CD4-positive, alpha-beta T cell treated with Interleukin-12 subunit alpha and Interleukin-12 subunit beta, for 1 hour (primary cell): ENCODE results near the gene CAMK1D.
"Not testable (repeated sequence)": the region's sequence is repeated elsewhere in the genome, so short reads cannot be mapped to it uniquely, and the experiment has no call there.

Experiments used
- DNase-seq: peaks from one replicate; pipeline ENCODE4 v3.0.0-alpha.2; 2020

The CAMK1D gene

DNA sequence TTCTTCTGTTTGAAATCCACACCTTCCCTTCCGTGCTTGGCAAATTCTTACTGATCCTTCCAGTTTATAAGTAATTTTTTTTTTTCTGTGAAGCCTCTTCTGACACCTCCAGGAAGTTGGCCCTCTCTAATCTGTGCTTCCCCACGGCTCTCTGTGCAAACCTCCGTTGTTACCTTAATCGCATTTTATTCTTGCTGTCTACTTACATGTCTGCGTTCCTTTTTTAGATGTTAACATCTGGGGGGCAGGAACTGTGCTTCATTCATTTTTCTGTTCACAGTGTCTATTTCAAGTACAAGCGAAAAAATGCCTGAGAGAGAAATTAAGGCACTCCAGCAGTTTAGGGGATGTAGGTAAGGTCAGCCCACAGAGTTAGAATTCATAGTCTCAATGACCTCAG is 8.4 kb upstream of the CAMK1D start:
- DNase-seq = no peak

DNA sequence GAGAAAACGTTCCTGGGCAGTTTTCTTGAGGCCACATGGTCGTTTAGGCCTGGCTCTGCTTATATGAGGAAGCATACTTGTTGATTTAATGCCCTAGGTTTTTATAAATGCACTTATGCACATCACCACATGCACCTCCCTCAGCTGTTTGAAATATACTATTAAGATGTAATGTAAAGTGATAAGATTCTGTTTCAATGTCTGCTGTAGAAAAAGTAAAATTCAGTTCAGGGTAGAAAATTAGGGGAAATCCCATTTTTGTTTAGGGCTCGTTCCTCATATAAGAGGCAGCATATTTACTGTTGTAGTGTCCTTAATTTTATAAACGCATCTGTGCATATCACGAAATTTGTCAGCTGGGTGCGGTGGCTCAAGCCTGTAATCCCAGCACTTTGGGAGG is 7.8 kb upstream of the CAMK1D start:
- DNase-seq = no peak

DNA sequence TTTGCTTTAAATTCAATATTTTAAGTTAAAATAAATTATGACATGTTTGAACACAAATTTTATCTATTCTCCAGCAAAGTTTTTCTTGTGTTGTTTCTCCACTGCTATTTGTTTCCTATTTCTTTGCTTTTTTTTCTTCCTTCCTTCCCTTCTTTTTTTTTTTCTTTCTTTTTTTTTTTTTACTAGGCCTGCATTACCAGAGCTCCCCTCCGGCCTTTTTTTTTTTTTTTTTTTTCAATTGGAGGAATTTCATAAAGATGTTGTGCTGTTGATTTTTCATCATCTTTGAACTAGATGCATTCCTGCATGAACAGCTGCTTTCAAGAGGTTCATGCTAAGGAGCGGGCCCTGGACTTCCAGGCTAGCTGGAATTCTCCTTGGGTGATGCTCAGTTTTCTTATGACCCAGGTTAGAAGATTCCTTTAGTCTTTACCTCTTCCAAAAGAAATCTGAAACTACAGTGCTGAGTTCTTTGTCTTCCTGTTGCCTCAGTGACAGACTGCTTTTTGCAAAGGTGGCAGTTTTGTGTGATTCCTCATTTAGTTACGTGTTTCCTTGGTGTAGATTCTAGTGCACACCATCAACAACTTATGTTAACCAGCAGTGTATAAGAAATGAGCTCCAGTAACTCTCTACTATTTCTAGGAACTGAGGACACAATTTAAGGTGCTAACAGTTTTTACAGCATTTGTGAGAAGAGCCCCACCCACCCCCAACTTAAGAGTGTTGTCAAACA is 4.8 kb upstream of the CAMK1D start:
- no peak for DNase-seq

DNA sequence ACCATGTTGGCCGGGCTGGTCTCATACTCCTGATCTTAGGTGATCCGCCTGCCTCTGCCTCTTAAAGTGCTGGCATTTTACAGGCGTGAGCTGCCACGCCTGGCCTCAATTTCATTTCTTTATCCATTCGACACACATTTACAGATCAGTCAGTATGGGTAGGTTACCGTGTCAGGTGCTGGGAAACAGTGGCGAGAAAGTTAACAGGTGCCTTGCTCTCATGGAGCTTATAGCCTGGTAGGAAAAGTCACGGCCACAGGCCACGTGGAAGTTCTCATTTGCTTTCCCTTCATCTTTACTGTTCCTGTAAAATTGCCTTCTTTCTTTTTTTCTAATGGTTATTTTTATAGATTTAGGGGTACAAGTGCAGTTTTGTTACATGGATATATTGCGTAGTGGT is 2.6 kb upstream of the CAMK1D start:
- no peak for DNase-seq

DNA sequence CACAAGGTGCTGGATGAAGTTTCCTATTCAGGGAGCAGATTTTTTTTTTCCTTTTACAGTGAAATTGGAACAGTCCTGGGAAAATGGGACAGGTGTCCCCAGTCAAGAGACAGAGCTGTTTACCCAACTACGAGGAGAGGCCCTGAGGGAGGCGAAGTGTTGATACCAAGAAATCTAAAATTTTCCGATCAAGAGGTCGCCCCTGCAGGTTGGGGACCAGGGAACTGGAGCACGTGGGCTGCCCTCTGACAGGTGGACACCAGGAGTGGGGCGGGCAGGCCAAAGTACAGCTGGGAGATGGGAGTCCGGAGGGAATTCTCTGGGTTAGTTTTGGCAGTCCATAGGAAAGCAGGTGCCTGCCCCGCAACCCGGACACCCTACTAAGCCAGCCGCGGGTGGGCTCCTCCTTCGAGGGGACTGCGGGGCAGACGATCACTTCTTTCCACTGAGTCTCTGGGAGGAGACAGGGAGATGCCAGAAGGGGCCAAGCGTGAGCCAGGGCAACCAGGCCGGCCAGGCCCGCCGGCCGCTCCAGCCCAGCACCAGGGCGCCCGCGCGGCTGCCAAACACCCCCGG is 965 bp upstream of the CAMK1D start:
- DNase-seq = no peak

DNA sequence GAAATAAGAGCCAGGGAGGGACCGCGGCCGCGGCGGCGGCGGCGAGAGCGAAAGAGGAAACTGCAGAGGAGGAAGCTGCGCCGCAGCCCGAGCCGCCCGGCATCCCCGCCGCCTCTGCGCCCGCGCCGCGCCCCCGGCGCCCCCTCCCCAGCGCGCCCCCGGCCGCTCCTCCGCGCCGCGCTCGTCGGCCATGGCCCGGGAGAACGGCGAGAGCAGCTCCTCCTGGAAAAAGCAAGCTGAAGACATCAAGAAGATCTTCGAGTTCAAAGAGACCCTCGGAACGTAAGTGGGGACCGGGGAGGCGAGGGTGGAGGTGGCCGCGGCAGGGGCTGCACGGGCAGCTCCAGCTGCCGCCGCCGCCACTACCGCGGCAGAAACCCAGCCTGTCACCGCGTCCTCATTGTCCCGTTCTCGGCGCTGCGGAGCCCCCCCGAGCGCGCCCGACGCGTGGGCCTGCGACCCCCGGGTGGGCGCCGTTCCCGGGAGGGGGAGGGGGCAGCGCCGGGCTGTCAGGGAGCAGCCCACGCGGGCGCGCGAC is 351 bp downstream of the CAMK1D start:
- DNase-seq = no peak

DNA sequence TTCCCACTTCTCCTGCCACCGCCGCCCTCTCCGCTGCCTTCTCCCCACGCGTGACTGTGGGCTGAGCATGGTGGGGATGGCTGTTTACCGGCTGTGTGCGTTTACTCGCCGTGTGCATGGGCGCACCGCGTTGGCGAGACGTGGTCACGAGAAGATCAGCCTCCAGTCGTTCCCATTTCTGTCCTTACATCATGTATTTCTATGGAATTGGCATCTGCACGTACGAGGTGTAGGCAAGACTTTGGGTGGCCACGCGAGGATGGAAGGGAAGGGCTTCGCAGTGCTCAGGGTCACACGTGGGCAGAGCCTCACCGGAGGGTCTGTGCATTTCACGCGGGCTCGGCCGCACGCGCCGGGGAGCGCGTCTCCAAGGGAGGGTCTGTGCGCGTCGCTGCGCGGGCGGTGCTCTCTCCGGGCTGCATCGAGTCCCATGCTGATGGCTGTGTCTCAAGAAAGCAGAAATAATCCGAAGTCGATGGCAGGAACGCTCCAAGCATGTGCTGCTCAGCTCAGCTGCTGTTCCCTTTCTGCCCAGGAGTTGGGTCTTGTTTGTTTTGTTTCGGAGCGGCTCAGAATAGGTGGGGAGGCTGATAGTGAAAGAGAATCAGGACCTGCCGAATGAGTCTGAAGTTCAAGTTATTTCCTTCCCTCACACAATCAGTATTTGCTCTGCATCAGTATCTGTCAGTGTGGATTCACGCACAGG is 973 bp downstream of the CAMK1D start:
- peak; percentile 61 for DNase-seq

DNA sequence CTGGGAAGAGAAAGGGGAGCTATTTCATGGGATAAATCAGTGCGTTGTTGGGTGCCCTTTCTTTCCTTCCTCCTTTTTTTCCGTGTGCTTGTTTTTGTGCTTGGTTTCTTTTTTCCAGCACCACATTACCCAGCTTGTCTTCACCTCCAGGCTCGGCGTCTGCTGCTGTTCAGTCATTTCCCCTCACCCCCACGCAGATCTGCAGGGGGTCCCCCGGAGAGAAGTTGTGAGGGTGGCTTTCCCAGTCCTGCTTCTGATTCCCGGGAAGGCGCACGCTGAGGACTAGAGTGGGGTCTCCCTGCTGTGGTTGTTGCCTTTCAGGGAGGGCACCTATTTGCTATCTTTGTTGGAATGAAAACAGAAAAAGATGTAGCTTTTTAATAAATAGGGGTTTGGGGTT is 1.6 kb downstream of the CAMK1D start:
- no peak for DNase-seq

DNA sequence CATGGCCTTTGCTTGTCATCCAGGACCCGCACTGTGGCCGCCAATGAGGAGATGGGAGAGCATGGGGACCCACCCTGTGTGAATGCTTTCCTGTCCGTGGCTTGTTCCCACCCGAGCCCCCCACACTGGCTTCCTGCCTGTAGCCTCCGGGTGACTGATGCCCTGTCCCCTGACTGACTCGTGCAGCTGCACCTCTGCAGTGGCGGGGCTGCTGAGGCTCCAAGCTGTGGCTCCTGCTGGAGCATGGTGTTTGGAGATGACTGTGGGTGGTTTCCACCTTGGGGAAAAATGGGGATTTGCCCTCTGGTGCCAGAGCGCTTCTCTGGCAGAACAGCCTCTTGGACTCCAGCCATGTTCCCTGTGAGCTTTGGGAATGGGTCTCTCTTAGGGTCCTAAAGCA is 2.1 kb downstream of the CAMK1D start:
- no peak for DNase-seq

DNA sequence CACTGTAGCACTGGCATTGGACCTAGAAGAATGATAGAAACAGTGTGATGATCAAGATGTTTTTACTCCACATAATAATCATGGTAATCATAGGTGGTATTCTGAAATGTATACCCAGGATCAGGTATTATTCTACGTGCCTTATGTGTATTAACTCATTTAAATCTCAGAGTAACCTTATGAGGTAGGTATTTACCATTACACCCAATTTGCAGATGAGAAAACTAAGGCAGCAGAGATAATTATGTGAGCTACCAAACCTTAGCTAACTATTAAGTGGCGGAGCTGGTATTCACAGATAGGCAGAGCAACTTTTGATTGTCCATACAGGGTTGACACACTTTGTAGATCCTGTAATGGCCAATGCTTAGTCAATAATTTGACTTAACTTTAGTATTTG is 2.5 kb downstream of the CAMK1D start:
- no peak for DNase-seq

DNA sequence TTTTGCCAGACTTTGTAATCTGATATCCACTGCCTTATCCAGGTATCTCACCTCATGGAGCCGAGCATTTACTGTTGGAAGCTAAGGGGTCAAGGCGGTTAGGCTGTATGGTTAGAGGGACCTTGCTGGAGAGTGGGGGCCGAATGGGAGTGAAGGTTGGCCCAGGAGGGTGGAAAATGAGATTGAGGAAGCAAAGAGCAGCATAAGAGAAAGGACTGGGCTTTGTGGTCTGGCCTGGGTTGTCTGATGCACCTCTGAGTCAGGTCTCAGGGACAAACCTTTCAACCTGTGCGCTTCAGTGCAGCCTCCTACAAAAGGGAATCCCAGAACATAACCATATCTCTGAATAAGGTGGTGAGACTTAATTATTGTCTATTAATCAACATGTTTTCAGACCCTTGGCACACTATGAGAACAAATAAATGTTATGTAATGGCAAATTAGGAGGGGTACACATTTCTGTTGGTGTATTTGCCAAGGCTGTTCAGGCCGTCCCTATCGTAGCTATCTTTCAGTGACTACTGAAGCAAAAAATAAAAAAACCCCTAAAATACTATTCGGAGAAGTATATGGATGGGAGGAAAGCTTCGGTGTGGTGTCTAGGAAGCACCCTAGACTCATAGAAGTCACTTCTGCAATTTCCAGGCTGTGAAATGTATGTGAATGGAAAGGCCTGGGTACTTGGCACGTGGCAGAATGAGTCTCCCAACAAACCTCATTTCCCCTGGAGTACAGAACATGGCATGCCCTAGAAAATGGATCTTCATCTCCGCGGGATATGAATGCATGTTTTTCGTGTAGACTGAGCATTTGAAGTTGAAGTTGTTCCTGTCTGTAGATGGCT is 4.3 kb downstream of the CAMK1D start:
- DNase-seq = no peak

DNA sequence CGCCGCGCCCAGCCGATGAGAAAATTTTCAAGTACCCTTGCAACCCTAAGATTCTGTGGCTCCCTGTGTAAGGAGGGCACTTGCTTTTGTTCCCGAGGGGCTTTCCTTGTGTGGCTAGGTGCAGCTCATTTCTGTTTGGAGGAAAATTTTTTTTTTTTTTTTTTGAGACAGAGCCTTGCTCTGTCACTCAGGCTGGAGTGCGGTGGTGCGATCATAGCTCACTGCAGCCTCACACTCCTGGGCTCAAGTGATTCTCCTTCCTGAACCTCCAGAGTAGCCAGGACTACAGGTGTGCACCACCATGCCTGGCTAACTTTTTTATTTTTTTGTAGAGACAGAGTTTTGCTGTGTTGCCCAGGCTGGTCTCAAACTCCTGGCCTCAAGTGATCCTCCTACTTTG is 5.3 kb downstream of the CAMK1D start:
- not testable (repeated sequence) for DNase-seq

DNA sequence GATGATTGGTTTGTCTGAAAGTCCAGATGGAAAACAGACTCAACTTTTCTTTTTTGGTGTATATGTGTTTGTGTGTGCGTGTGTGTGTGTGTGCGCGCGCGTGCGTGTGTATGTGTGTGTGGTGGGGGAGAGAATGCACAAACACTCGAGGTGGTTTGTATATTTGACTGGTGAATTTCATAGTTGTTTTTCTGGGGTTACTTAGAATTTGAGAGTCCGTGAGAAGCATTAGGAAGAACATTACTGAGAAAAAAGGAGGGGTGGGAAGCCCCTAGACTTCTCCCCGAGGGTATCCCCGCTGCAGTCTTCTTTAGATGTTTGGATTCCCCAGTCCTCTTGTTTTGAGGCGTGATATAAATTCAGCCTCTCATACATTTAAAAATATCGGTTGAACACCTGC is 6.0 kb downstream of the CAMK1D start:
- DNase-seq = no peak

DNA sequence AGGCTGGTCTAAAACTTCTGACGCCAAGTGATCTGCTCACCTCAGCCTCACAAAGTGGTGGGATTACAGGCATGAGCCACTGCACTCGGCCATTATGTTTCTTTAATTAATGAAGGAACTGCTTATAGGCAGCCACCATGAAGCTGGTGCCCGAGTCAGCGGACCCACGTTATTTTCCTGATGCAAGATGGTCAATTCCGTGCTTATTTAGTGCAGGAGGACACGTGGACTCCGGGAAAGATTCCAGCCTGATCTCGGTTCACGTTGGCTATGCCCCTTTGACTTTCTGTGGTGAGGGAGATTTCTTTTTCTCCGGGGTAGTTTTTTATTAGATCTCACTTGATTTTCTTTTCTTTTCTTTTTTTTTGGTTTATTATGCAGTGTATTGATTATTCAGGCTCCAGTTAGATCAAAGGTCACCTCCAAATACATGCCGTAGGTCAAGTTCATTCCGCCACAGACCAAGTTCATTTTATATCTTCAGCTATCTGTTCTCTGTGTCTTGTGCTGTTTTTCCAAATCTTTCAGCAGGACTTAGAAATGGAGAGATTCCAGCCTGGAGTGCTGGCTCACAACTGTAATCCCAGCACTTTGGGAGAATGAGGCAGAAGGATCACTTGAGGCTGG is 8.3 kb downstream of the CAMK1D start:
- no peak for DNase-seq

DNA sequence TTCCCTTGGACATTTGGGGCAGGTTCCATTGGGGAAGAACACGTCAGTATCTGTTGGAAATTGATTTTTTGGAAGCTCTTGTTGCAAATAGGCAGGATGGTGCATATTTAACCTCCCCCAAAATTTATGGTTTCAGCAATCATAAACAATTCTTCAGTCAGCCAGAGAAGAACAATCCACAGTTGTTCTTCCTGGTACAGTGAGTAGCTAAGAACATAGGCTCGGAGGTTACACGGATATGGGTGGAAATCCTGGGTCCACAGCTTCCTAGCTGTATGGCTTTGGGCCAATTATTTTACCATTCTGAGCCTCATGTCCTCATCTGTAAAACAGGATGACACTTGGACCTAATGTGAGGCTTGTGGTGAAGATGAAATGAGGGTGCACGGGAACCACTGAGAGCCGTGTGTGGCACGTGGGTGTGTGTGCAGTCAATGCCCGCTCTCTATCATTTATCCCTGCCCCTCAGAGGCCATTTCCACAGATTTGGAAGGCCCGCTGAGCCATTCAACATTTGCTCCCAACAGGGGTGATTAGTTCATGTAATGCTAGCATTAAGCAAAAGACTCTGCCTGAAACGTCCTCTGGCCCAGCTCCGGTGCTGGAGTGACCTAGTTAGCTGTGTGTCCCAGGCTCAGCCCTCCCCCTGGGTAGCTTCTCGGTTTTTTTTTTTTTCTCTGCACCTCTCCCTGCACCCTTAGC is 9.7 kb downstream of the CAMK1D start:
- DNase-seq = peak; percentile 18

DNA sequence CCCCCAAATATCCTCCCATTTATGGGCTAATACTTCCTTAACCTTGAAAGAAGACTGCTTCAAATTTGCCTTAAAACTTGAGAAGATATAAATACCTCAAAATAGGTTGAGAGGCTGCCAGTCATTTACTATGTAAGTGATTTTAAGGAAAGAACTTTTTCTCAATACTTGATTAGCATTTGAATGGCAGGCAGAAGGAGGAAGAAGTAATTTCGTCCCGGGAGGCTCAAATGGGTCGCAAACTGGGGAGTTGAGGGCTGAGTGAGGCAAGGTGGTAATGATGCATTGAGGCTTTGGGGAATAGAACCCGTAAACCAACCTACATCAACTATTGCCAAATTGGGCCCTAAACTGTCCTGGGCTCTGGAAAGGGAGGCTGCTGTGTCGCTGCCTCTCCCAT is 11.1 kb downstream of the CAMK1D start:
- no peak for DNase-seq

DNA sequence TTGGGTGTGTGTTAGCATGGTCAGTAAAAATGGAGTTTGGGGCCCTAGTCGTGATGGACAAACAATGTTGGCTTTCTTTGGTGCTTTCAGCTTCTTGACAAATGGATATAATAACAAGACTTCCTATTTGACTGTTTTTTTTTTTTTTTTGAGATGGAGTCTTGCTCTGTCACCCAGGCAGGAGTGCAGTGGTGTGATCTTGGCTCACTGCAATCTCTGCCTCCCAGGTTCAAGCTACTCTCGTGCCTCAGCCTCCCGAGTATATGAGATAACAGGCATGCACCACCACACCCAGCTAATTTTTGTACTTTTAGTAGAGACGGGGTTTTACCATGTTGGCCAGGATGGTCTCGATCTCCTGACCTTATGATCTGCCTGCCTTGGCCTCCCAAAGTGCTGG is 11.8 kb downstream of the CAMK1D start:
- not testable (repeated sequence) for DNase-seq

DNA sequence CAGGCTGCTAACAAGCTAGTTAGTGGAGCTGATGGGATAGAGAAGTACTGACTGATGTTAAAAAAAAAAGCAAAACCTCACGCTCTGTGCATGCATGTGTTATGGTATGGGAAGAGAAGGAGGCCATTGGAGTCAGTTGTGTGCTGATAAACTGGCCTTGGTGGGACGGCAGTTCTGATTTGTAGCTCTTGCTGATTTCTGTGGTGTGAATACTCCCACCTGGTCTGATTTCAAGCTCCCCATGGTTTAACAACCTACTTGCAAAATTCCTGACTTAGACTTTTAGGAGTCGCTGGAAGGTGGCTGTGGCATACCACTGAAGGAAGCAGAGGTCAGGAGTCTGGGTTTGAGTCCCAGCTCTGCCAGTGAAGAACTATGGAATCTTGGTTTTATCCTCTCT is 15.2 kb downstream of the CAMK1D start:
- DNase-seq = no peak

DNA sequence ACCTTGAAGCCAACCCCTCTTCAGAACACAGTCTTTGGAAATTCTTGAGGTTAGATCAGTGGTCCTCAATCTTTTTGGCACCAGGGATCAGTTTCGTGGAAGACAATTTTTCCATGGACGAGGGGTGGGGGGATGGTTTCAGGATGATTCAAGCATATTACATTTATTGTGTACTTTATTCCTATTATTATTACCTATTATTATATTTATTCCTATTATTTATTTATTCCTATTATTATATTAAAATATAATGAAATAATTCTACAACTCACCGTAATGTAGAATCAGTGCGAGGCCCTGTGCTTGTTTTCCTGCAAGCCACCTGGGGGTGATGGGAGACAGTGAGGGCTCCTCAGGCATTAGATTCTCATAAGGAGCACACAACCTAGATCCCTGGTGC is 17.9 kb downstream of the CAMK1D start:
- DNase-seq = no peak

DNA sequence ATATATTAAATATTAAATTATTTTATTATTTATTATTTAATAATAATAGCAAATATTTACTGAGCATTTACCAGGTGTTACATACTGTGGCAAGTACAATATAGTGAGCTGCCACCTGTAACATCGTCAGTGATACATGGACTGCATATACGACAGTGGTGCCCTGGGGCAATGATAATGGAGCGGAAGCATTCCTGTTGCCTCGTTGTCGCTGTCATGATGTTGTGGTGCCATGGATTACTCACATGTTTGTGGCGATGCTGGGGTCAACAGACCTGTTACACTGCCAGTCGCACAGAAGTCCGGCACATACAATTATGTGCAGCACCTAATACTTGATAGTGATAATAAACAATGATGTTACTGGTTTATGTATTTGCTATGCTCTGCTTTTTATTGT is 20.6 kb downstream of the CAMK1D start:
- no peak for DNase-seq

DNA sequence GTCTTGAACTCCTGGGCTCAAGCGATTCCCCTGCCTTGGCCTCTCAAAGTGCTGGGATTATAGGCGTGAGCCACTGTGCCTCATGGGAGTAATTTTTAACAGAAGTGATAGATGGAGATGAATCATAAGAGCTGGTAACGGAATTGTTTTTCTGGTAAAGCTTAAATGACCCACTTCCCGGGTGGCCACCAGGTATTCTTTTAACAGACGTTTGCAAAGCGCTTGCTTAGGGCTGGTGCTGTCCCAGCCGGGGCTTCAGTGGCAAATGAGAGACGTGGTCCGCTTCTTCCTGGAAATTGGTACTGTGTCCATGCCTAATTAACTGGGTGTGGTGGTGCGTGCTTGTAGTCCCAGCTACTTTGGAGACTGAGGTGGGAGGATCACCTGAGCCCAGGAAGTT is 23.5 kb downstream of the CAMK1D start:
- DNase-seq = no peak

DNA sequence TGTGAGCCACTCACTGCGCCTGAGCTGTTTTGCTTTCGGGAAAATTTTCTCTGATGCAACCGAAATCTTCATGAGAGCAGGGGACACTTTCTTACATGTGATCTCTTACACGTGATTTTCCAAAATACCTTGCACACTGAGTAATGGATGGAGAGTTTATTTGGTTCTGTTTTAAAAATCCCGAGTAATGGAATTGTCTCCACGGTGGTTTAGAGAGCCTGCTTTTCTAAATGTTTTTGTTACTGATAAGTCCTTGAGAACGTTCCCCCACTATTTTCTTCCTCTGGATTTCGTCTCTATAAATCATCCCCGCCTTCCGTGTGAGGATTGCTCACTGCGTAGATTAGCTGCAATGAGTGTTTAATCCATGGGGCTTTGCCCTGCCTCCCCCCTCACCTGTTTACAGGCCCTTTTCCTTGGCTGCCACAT is 25.7 kb downstream of the CAMK1D start:
- DNase-seq = no peak
